ENCODE measurements around the gene TMEM184C. TPM values are rescaled to one million over a fixed set of nuclear protein-coding genes. Genes with fewer than 3 reads are reported as not detected.

TMEM184C gene
- total and polyA plus RNA-seq, 2 experiments from 2014 or later = 15.1 to 42.2 TPM

DNA sequence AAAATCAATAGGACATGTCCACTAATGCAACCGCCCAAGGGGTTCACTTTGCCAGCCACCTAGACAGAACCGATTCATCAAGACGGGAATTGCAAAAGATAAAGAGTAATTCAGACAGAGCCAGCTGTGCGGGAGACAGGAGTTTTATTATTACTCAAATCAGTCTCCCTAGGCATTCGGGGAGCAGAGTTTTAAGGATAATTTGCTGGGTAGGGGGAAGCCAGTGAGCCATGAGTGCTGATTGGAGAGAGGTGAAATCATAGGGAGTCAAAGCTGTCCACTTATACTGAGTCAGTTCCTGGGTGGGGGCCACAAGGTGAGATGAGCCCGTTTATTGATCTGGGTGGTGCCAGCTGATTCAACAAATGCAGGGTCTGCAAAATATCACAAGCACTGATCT, 8.5 kb downstream of the TMEM184C start (continued):
- TF ChIP-seq, protein P1, sequence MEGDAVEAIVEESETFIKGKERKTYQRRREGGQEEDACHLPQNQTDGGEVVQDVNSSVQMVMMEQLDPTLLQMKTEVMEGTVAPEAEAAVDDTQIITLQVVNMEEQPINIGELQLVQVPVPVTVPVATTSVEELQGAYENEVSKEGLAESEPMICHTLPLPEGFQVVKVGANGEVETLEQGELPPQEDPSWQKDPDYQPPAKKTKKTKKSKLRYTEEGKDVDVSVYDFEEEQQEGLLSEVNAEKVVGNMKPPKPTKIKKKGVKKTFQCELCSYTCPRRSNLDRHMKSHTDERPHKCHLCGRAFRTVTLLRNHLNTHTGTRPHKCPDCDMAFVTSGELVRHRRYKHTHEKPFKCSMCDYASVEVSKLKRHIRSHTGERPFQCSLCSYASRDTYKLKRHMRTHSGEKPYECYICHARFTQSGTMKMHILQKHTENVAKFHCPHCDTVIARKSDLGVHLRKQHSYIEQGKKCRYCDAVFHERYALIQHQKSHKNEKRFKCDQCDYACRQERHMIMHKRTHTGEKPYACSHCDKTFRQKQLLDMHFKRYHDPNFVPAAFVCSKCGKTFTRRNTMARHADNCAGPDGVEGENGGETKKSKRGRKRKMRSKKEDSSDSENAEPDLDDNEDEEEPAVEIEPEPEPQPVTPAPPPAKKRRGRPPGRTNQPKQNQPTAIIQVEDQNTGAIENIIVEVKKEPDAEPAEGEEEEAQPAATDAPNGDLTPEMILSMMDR (conservative IDR thresholded peaks at IDR 0.05; ENCODE audit: low read depth in 2 of 2) = no peak
- TF ChIP-seq ZNF331 (CRISPR knock-in tag; IDR thresholded peaks at IDR 0.05; ENCODE audit: low read depth) (no peak), STAT1 (IDR thresholded peaks at IDR 0.05; ENCODE audit: unreplicated experiment) (no peak), CREB1 (CRISPR knock-in tag; IDR thresholded peaks at IDR 0.05; ENCODE audit: low read depth) (no peak), EZH2 (IDR thresholded peaks at IDR 0.05; ENCODE audit: low read depth, unreplicated experiment) (no peak)
- TF ChIP-seq, protein P2, sequence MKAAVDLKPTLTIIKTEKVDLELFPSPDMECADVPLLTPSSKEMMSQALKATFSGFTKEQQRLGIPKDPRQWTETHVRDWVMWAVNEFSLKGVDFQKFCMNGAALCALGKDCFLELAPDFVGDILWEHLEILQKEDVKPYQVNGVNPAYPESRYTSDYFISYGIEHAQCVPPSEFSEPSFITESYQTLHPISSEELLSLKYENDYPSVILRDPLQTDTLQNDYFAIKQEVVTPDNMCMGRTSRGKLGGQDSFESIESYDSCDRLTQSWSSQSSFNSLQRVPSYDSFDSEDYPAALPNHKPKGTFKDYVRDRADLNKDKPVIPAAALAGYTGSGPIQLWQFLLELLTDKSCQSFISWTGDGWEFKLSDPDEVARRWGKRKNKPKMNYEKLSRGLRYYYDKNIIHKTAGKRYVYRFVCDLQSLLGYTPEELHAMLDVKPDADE (IDR thresholded peaks at IDR 0.05) = no peak

- Histone ChIP-seq H3K79me2 (replicated peaks; ENCODE audit: insufficient read depth) (peaks cover 20% of the 10 kb centered on the region), H3K27ac (ENCODE audit: low read depth) (0 out of 2 replicates have a peak overlapping the region, but pooled peaks have one; percentile 23), H3F3A (replicated peaks; ENCODE audit: low read depth) (no peaks in the 10 kb centered on the region), H3K4me1 (ENCODE audit: insufficient read depth) (peaks cover 27% of the 10 kb centered on the region), H3K9me2 (ENCODE audit: insufficient read depth) (no peaks in the 10 kb centered on the region), H3K4me2 (no peak overlapping the region), H3K36me3 (ENCODE audit: insufficient read depth) (peaks cover 17% of the 10 kb centered on the region; the same call in 1 of the 2 replicates), H3K4me3 (no peak overlapping the region), H2AFZ (no peak overlapping the region), H3K27me3 (ENCODE audit: insufficient read depth) (no peaks in the 10 kb centered on the region), H4K20me1 (replicated peaks; ENCODE audit: insufficient read depth) (no peaks in the 10 kb centered on the region)
- Mint-ChIP-seq H3K4me1 (peaks cover 39% of the 10 kb centered on the region), H3K9me3 (no peaks in the 10 kb centered on the region), H3K36me3 (ENCODE audit: low read depth) (peaks cover 57% of the 10 kb centered on the region), H3K27ac (peak overlapping the region; percentile 74), H3K27me3 (ENCODE audit: insufficient read depth, low read depth, poor library complexity) (no peaks in the 10 kb centered on the region), H3K4me3 (no peak overlapping the region)
- DNase-seq (ENCODE audit: low spot score) = peak; percentile 61
- peak; percentile 40; the same call in 1 of the 3 replicates for ATAC-seq
- TF ChIP-seq EZH2 (IDR thresholded peaks at IDR 0.05; ENCODE audit: low read depth, unreplicated experiment) = no peak
- TF ChIP-seq POLR2AphosphoS5 (IDR thresholded peaks at IDR 0.05; ENCODE audit: low read depth) = no peak
- TF ChIP-seq, protein P2 (IDR thresholded peaks at IDR 0.05) = no peak
- no peak for TF ChIP-seq STAT1 (IDR thresholded peaks at IDR 0.05; ENCODE audit: unreplicated experiment)
- no peak for TF ChIP-seq ZNF114 (CRISPR knock-in tag; IDR thresholded peaks at IDR 0.05)
- TF ChIP-seq JUNB (IDR thresholded peaks at IDR 0.05; ENCODE audit: unreplicated experiment) = no peak
- TF ChIP-seq, protein P1 (conservative IDR thresholded peaks at IDR 0.05; ENCODE audit: low read depth in 2 of 2) = no peak
- TF ChIP-seq ZNF331 (CRISPR knock-in tag; IDR thresholded peaks at IDR 0.05; ENCODE audit: low read depth) = no peak
- TF ChIP-seq EZH2phosphoT487 (IDR thresholded peaks at IDR 0.05; ENCODE audit: unreplicated experiment) = no peak
- TF ChIP-seq, protein P3, sequence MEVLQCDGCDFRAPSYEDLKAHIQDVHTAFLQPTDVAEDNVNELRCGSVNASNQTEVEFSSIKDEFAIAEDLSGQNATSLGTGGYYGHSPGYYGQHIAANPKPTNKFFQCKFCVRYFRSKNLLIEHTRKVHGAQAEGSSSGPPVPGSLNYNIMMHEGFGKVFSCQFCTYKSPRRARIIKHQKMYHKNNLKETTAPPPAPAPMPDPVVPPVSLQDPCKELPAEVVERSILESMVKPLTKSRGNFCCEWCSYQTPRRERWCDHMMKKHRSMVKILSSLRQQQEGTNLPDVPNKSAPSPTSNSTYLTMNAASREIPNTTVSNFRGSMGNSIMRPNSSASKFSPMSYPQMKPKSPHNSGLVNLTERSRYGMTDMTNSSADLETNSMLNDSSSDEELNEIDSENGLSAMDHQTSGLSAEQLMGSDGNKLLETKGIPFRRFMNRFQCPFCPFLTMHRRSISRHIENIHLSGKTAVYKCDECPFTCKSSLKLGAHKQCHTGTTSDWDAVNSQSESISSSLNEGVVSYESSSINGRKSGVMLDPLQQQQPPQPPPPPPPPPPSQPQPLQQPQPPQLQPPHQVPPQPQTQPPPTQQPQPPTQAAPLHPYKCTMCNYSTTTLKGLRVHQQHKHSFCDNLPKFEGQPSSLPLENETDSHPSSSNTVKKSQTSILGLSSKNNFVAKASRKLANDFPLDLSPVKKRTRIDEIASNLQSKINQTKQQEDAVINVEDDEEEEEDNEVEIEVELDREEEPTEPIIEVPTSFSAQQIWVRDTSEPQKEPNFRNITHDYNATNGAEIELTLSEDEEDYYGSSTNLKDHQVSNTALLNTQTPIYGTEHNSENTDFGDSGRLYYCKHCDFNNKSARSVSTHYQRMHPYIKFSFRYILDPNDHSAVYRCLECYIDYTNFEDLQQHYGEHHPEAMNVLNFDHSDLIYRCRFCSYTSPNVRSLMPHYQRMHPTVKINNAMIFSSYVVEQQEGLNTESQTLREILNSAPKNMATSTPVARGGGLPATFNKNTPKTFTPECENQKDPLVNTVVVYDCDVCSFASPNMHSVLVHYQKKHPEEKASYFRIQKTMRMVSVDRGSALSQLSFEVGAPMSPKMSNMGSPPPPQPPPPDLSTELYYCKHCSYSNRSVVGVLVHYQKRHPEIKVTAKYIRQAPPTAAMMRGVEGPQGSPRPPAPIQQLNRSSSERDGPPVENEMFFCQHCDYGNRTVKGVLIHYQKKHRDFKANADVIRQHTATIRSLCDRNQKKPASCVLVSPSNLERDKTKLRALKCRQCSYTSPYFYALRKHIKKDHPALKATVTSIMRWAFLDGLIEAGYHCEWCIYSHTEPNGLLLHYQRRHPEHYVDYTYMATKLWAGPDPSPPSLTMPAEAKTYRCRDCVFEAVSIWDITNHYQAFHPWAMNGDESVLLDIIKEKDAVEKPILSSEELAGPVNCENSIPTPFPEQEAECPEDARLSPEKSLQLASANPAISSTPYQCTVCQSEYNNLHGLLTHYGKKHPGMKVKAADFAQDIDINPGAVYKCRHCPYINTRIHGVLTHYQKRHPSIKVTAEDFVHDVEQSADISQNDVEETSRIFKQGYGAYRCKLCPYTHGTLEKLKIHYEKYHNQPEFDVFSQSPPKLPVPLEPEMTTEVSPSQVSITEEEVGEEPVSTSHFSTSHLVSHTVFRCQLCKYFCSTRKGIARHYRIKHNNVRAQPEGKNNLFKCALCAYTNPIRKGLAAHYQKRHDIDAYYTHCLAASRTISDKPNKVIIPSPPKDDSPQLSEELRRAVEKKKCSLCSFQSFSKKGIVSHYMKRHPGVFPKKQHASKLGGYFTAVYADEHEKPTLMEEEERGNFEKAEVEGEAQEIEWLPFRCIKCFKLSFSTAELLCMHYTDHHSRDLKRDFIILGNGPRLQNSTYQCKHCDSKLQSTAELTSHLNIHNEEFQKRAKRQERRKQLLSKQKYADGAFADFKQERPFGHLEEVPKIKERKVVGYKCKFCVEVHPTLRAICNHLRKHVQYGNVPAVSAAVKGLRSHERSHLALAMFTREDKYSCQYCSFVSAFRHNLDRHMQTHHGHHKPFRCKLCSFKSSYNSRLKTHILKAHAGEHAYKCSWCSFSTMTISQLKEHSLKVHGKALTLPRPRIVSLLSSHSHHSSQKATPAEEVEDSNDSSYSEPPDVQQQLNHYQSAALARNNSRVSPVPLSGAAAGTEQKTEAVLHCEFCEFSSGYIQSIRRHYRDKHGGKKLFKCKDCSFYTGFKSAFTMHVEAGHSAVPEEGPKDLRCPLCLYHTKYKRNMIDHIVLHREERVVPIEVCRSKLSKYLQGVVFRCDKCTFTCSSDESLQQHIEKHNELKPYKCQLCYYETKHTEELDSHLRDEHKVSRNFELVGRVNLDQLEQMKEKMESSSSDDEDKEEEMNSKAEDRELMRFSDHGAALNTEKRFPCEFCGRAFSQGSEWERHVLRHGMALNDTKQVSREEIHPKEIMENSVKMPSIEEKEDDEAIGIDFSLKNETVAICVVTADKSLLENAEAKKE (CRISPR knock-in tag; IDR thresholded peaks at IDR 0.05) = no peak
Observed at GRCh38 chr4:147626903-147627302, 9.7 kb downstream of the TMEM184C start.
